Bronchial epithelial cell (primary cell): ENCODE data around the gene SINHCAF. TPM values are rescaled to one million over a fixed set of nuclear protein-coding genes. Genes with fewer than 3 reads are reported as not detected.

Source experiments
- DNase-seq: peaks from one replicate; pipeline ENCODE4 v3.0.0-alpha.2; 2010; ENCODE audit warnings: low read depth
- FAIRE-seq: peaks from 2 replicates; lab custom pipeline; 2011; peaks lifted over from hg19 to GRCh38; lab: Jason Lieb, UNC
- H3K27me3 ChIP-seq: 2 replicates; pipeline ENCODE4 v1.5.1; 2011; ENCODE audit warnings: low read length; ENCODE audit not compliant: control insufficient read depth, insufficient read depth
- H3K36me3 ChIP-seq: 2 replicates; pipeline ENCODE4 v1.5.1; 2011; ENCODE audit warnings: low read length; ENCODE audit not compliant: control insufficient read depth, insufficient read depth
- H3K4me3 ChIP-seq: 2 replicates; pipeline ENCODE4 v1.5.1; 2011; ENCODE audit warnings: mild to moderate bottlenecking, low read depth, low read length, control low read depth
- CTCF ChIP-seq: IDR thresholded peaks from 2 replicates; pipeline ENCODE4 v1.5.1; 2011; ENCODE audit warnings: mild to moderate bottlenecking, moderate library complexity, low read length, control low read depth, inconsistent platforms; ENCODE audit not compliant: insufficient read depth, severe bottlenecking
- total RNA-seq: library from RNA; depleted of rRNA; stranded (reverse); fragments of >200 nt; gene quantifications from 2 replicates; pipeline ENCODE4 v1.2.1, GENCODE V29; 2014

SINHCAF gene
- total RNA-seq, 1 donor from 2014 or later: 182 TPM

- no peak for TF ChIP-seq CTCF
- DNase-seq (no peak), FAIRE-seq (peak; percentile 96)
- Histone ChIP-seq H3K4me3 (no peak overlapping the region), H3K36me3 (no peaks in the 10 kb centered on the region), H3K27me3 (peaks cover 2% of the 10 kb centered on the region)
Observed at GRCh38 chr12:31231611-31232360, 94.2 kb downstream of the SINHCAF start.
